Adrenal gland (tissue), 12 donors: Measurements from ENCODE around the gene DCHS2. TPM values are rescaled to one million over a fixed set of nuclear protein-coding genes. Genes with fewer than 3 reads are reported as not detected.

Experiments used
- DNase-seq, 7 donors: peaks; one replicate each; pipeline ENCODE4 v3.0.0-alpha.2; 2019 to 2020
- H3K27ac ChIP-seq, 5 donors: fragments of 200-600 bp; sonication (generic) in 4 of 5; 1 replicate in 3 of 5; 2 replicates in 2 of 5; pipeline versions ENCODE4 v1.5.1 to v1.8.0; 2016 to 2020; ENCODE audit warnings: mild to moderate bottlenecking in 1 of 5
- H3K27me3 ChIP-seq: fragments of 200-600 bp; 2 replicates; pipeline ENCODE4 v1.8.0; 2021
- H3K36me3 ChIP-seq, 2 donors: fragments of 200-600 bp; replicated peaks in 1 of 2; 1 replicate in 1 of 2; 2 replicates in 1 of 2; pipeline versions ENCODE4 v1.5.1 to v1.8.0; 2018 to 2022
- H3K4me1 ChIP-seq, 2 donors: fragments of 200-600 bp; replicated peaks in 1 of 2; 1 replicate in 1 of 2; 2 replicates in 1 of 2; pipeline versions ENCODE4 v1.5.1 to v1.8.0; 2018 to 2021
- H3K4me3 ChIP-seq, 4 donors: fragments of 200-600 bp; sonication (generic) in 3 of 4; one replicate each; pipeline ENCODE4 v1.5.1; 2016 to 2018
- H3K9me3 ChIP-seq, 3 donors: fragments of 200-600 bp; sonication (generic) in 1 of 3; replicated peaks in 1 of 3; 1 replicate in 2 of 3; 2 replicates in 1 of 3; pipeline versions ENCODE4 v1.5.1 to v1.8.0; 2016 to 2021
- CTCF ChIP-seq, 6 experiments: fragments of 450-650 bp in 4 of 6; fragments of 200-600 bp in 2 of 6; sonication (generic) in 1 of 6; IDR thresholded peaks; 1 replicate in 5 of 6; 2 replicates in 1 of 6; pipeline versions ENCODE4 v1.5.1 to v1.8.0; 2016 to 2021; ENCODE audit warnings: antibody characterized with exemption in 6 of 6, mild to moderate bottlenecking in 2 of 6, moderate library complexity in 1 of 6
- POLR2A ChIP-seq, 2 donors: fragments of 450-650 bp; IDR thresholded peaks; one replicate each; pipeline ENCODE4 v1.6.1; 2017; ENCODE audit warnings: antibody characterized with exemption in 2 of 2, mild to moderate bottlenecking in 2 of 2, moderate library complexity in 1 of 2
- WGBS, 4 donors: extraction: QIAGEN DNeasy Blood & Tissue Kit in 2 of 4; methylation state at CpG; one replicate each; pipeline versions ENCODE4 v1.1.5 to v1.1.7; 2013 to 2017; 5-methylcytosine and 5-hydroxymethylcytosine counted together
- intact Hi-C, 2 donors: fragments of 100-400 bp; cut with DNase I; formaldehyde crosslinking; loops; one replicate each; pipeline versions ENCODE4 v1.14.1 to v1.15.0; 2022 to 2023
- polyA plus RNA-seq, 3 donors: library from polyadenylated mRNA; stranded (reverse); fragments of 200-250 nt in 2 of 3; fragments of 350-450 nt in 1 of 3; fragmentation: Illumina TruSeq in 1 of 3; extraction: RNeasy Lipid Tissue Mini Kit (QIAGEN cat#74804) in 1 of 3; gene quantifications; one replicate each; pipeline ENCODE4 v1.2.3, GENCODE V29; 2013 to 2014
- total RNA-seq, 9 donors: library from RNA; depleted of rRNA in 4 of 9; stranded (reverse); fragments of >200 nt in 4 of 9; fragments of 120-200 nt in 1 of 9; fragmentation: NEBNext Ultra II Directional in 1 of 9; extraction: Animal tissue kit (Norgen Biotek cat#: 25700) in 1 of 9; gene quantifications; one replicate each; pipeline versions ENCODE4 v1.1.0 to v1.2.4, GENCODE V29; 2013 to 2023
- donor health status: healthy with polysubstance abuse.
- donor health status: Bipolar disorder and iron deficiency.
- donor health status: DM: yes; HTN: yes; CAD: no.
- donor health status: DM: no; HTN: no; CAD: no.
- donor health status: DM: no; HTN: no; CAD: no.
- donor health status: DM: yes; HTN: yes; CAD: no.

DCHS2 gene
- total and polyA plus RNA-seq, 12 donors: 0.06 to 3.3 (median 0.78) TPM; not detected in 1

DNA sequence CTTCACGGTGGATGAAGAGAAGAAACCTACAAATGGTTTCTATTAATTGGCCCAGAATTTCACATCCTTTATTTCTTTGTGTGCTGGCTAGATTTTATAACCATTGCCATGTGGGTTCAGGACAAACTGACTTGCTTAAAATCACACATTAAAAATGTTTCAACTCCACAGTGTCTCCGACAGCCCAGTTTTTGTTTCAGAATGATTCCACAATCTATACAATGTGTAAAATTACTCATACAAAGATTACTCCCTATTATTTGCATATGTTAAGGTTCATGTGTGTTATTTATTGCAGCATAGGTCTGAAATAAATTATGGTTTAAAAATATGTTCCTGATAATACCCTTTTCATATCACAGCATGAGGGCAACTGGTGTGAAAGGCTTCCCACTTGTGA is 20.6 kb downstream of the DCHS2 start:
- no peak for DNase-seq

DNA sequence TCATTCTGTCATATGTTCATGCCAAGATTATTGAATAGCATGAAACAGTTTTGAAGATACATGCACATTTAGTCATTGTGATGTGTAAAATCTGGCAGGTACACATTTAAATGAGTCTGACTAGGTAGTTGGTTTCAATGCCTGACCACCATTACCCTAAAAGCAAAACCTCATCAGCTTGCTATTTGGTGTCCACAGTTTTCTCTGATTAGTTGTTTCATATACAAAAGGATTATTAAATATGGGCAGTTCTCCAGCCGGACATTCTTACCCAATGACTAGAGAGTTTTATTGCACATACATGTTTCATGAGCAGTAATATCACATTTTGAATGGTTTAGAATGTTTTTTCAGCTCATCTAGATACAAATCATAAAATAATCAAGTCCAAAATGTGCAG is 23.7 kb downstream of the DCHS2 start:
- DNase-seq: no peak
- Histone ChIP-seq H3K36me3 (no peaks in the 10 kb centered on the region), H3K9me3 (no peaks in the 10 kb centered on the region), H3K27me3 (no peaks in the 10 kb centered on the region), H3K27ac (no peak overlapping the region), H3K4me3 (no peak overlapping the region), H3K4me1 (no peaks in the 10 kb centered on the region)
- TF ChIP-seq CTCF (IDR thresholded peaks at IDR 0.05) (no peak), POLR2A (IDR thresholded peaks at IDR 0.05) (no peak)
- 59 to 82% (median 76%) methylated on average over 1 of the region's 1 CpG for WGBS, 4 donors
- intact Hi-C loops: no loop called here

More for the DNA sequence above, 20.6 kb downstream of the DCHS2 start:
- H3K4me3 ChIP-seq: no peak overlapping the region
- 42 to 69% (median 50%) methylated on average over 2 of the region's 2 CpGs for WGBS, 4 donors
- no peaks in the 10 kb centered on the region for H3K27me3 ChIP-seq
- no peak for TF ChIP-seq POLR2A (IDR thresholded peaks at IDR 0.05)
- no peak for TF ChIP-seq CTCF (IDR thresholded peaks at IDR 0.05)
- intact Hi-C loops: no loop called here
- H3K9me3 ChIP-seq: no peaks in the 10 kb centered on the region
- H3K36me3 ChIP-seq: no peaks in the 10 kb centered on the region
- H3K27ac ChIP-seq: no peak overlapping the region
- H3K4me1 ChIP-seq: no peaks in the 10 kb centered on the region

- WGBS, 4 donors: 67 to 73% (median 71%) methylated on average over 5 of the region's 5 CpGs
Observed at GRCh38 chr4:154466336-154466735, 25.3 kb downstream of the DCHS2 start.

GRCh38 chr4:154465085-154465484 is 26.5 kb downstream of the DCHS2 start:
- WGBS, 4 donors: 75 to 81% (median 77%) methylated on average over 6 of the region's 6 CpGs

More at GRCh38 chr4:154466336-154466735, 25.3 kb downstream of the DCHS2 start:
- Histone ChIP-seq H3K4me1 (no peaks in the 10 kb centered on the region), H3K27me3 (no peaks in the 10 kb centered on the region), H3K9me3 (no peaks in the 10 kb centered on the region), H3K27ac (no peak overlapping the region), H3K36me3 (no peaks in the 10 kb centered on the region), H3K4me3 (no peak overlapping the region)
- DNase-seq: no peak
- intact Hi-C loops: no loop called here
- TF ChIP-seq POLR2A (IDR thresholded peaks at IDR 0.05) (no peak), CTCF (IDR thresholded peaks at IDR 0.05) (no peak)

More at GRCh38 chr4:154465085-154465484, 26.5 kb downstream of the DCHS2 start:
- Histone ChIP-seq H3K9me3 (no peaks in the 10 kb centered on the region), H3K27me3 (no peaks in the 10 kb centered on the region), H3K27ac (no peak overlapping the region), H3K4me1 (no peaks in the 10 kb centered on the region), H3K4me3 (no peak overlapping the region), H3K36me3 (no peaks in the 10 kb centered on the region)
- intact Hi-C loops: no loop called here
- DNase-seq: no peak
- TF ChIP-seq POLR2A (IDR thresholded peaks at IDR 0.05): no peak
- TF ChIP-seq CTCF (IDR thresholded peaks at IDR 0.05): no peak
